Measurements from ENCODE around the gene ALDH1A3. TPM values are rescaled to one million over a fixed set of nuclear protein-coding genes. Genes with fewer than 3 reads are reported as not detected.

Gene ALDH1A3
- total and polyA plus RNA-seq, 2 of the 4 experiments (the other 2 are of a cell fraction) = 3.1 to 5.0 TPM

GRCh38 chr15:100880897-100881242 is 1.2 kb downstream of the ALDH1A3 start:
- no peak overlapping the region for H2BK5ac ChIP-seq (ENCODE audit: low read depth, low read length, poor library complexity, severe bottlenecking)
- TF ChIP-seq NFE2L2 (IDR thresholded peaks at IDR 0.05; ENCODE audit: low read depth, low read length) (no peak), MAZ (IDR thresholded peaks at IDR 0.05; ENCODE audit: borderline replicate concordance, low read depth, low read length) (no peak), RAD21 (IDR thresholded peaks at IDR 0.05; ENCODE audit: low read length) (no peak), POLR2A (IDR thresholded peaks at IDR 0.05; ENCODE audit: low read depth, low read length) (no peak), ELK1 (IDR thresholded peaks at IDR 0.05; ENCODE audit: borderline replicate concordance, low read depth, low read length) (no peak), RCOR1 (IDR thresholded peaks at IDR 0.05; ENCODE audit: insufficient replicate concordance, low read length) (no peak), MXI1 (IDR thresholded peaks at IDR 0.05; ENCODE audit: borderline replicate concordance, low read depth, low read length) (no peak), CHD1 (IDR thresholded peaks at IDR 0.05; ENCODE audit: low read depth, low read length) (no peak), RFX5 (IDR thresholded peaks at IDR 0.05; ENCODE audit: low read depth, low read length) (no peak), CTCF (conservative IDR thresholded peaks at IDR 0.05; ENCODE audit: low read depth, low read length) (no peak), CEBPB (IDR thresholded peaks at IDR 0.05; ENCODE audit: low read depth, low read length) (no peak), BHLHE40 (IDR thresholded peaks at IDR 0.05; ENCODE audit: low read depth, low read length) (no peak)
- no peak overlapping the region for H3K4ac ChIP-seq (ENCODE audit: low read depth, low read length)
- DNase-seq (no peak), ATAC-seq (ENCODE audit: low read depth) (no peak)
- no peaks in the 10 kb centered on the region for H3K9me1 ChIP-seq (ENCODE audit: insufficient read depth, low read length)
- no peak overlapping the region for H4K91ac ChIP-seq (ENCODE audit: insufficient read depth, low read depth, low read length)
- no peaks in the 10 kb centered on the region for H3K9me3 ChIP-seq (ENCODE audit: control insufficient read depth, insufficient read depth, low read length)
- H3K4me3 ChIP-seq (ENCODE audit: insufficient read depth, low read depth, low read length) = no peak overlapping the region
- CTCF ChIA-PET = no interaction called here
- in situ Hi-C loops (cut with MboI; ENCODE audit: low sequenced_read_pairs) = no loop called here
- H2AFZ ChIP-seq (replicated peaks; ENCODE audit: low read length, poor library complexity) = no peak overlapping the region
- H3K56ac ChIP-seq (ENCODE audit: extremely low read depth, insufficient read depth, low read length) = no peak overlapping the region
- no peaks in the 10 kb centered on the region for H4K20me1 ChIP-seq (ENCODE audit: insufficient read depth, low read length)
- H3K18ac ChIP-seq (ENCODE audit: low read depth, low read length) = no peak overlapping the region
- no peak overlapping the region for H3K14ac ChIP-seq (replicated peaks; ENCODE audit: low read depth, low read length)
- intact Hi-C loops (cut with micrococcal nuclease) = no loop called here
- no peak overlapping the region for H2BK15ac ChIP-seq (ENCODE audit: low read depth, low read length)
- no peaks in the 10 kb centered on the region for H3K36me3 ChIP-seq (ENCODE audit: control insufficient read depth, insufficient read depth, low read length)
- peaks cover 60% of the 10 kb centered on the region for H3K27me3 ChIP-seq (ENCODE audit: control insufficient read depth, insufficient read depth, low read length)
- no peaks in the 10 kb centered on the region; the same call in 1 of the 2 replicates for H3K4me1 ChIP-seq (ENCODE audit: control insufficient read depth, insufficient read depth, low read length)
- H2BK120ac ChIP-seq (ENCODE audit: low read depth, low read length) = no peak overlapping the region
- H4K8ac ChIP-seq (ENCODE audit: low read depth in 2 of 2, low read length in 2 of 2) = no peak overlapping the region
- H2AK5ac ChIP-seq (ENCODE audit: low read depth, low read length) = no peak overlapping the region
- no peak overlapping the region for H3K23ac ChIP-seq (ENCODE audit: low read depth, low read length)
- H3K4me2 ChIP-seq (ENCODE audit: low read depth, low read length) = no peak overlapping the region
- H2AK9ac ChIP-seq (replicated peaks; ENCODE audit: low read depth, low read length, poor library complexity) = peak overlapping the region; percentile 28
- POLR2A ChIA-PET (ENCODE audit: unreplicated experiment) = interaction anchor here (0.6 kb wide), 1 partner anchor 234 kb away, joined by 3 read pairs; no protein-coding TSS in a partner anchor
- H3K79me1 ChIP-seq (ENCODE audit: low read depth in 1 of 2, low read length in 2 of 2) = no peaks in the 10 kb centered on the region
- no TSS peak for BruUV-seq (replicated peaks)
- no peak overlapping the region for H3K27ac ChIP-seq (ENCODE audit: insufficient read depth, low read length)
- no peak overlapping the region for H3K9ac ChIP-seq (ENCODE audit: low read depth, low read length)
- no peak overlapping the region for H4K5ac ChIP-seq (ENCODE audit: low read depth, low read length)
- H2BK20ac ChIP-seq (ENCODE audit: low read depth, low read length) = no peak overlapping the region
- dilution Hi-C loops (cut with HindIII; ENCODE audit: low sequenced_read_pairs, unreplicated experiment) = no loop called here
- WGBS, 2 experiments (ENCODE audit: extremely low coverage in 2 of 2, insufficient read length in 1 of 2) = no CpG with 5 or more reads among the region's 10 CpGs

Measured in IMR-90 (cell line).